NCI-H69 (cell line): Measurements from ENCODE around the gene KCNJ15.
A peak's percentile ranks its signal among the peaks of the same experiment; 100 is the strongest.

Experiments used
- DNase-seq: peaks from one replicate; lab custom pipeline; 2025; lab: John Stamatoyannopoulos, UW

The KCNJ15 gene

GRCh38 chr21:38299671-38300070, 42.9 kb downstream of the KCNJ15 start:
- DNase-seq = no peak

- no peak for DNase-seq
Measured at GRCh38 chr21:38300141-38300578, 43.4 kb downstream of the KCNJ15 start.

DNA sequence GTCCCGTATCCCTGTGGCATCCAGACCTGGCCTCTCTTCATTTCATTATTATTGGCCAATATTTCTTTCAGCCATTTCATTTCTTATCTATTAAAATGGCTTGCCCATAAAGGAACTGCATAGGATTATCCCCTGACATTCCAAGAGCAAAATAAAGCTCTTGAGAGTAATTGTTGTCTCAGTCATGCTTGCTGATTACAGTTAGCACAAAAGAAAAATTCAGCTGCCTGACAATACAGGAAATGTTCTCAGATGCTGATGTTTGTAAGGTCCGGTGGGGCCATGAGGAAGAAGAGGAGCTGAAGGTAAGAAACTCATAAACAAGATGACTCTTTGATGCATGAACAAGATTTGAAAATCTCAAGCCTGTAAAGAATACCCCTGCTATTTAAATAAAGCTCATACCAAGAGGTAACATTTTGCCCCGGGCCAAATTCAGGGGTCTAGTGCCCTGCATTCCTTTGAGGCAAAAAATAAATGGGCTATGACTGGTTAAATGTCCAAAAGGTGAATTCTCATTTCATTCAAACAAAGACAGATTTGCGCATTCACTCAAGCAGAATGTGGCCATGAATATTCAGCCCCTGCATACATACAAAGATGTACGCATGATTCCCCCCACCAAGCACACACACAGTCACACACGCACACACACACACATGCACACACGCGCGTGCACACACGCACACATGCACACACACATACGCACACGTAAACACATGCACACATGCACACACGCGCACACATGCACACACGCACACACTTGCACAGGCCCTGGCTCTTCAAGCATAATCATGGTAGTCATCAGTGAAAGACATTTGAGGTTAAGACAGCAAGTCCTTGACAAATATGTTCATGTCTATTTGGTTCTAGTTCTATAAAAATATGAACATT, 44.8 kb downstream of the KCNJ15 start:
- DNase-seq = no peak

DNA sequence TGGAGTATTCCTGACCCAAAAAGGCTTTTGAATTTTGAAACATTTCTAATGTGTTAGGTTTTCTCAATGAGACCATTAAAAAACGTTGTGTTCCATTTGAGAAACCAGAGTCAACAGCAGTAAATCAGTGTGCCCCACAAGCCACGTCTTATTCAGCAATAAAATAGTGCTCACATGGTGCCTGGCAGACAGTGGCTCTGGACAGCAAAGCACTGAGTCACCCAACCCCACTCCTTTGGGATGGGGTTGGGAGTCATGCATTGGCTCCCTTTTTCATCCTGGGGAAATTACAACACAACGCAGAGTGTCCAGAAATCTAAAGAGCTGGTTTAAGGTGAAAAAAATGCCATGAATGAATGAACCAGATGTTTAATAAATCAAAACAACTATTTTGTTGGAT, 46.5 kb downstream of the KCNJ15 start:
- DNase-seq = no peak

DNA sequence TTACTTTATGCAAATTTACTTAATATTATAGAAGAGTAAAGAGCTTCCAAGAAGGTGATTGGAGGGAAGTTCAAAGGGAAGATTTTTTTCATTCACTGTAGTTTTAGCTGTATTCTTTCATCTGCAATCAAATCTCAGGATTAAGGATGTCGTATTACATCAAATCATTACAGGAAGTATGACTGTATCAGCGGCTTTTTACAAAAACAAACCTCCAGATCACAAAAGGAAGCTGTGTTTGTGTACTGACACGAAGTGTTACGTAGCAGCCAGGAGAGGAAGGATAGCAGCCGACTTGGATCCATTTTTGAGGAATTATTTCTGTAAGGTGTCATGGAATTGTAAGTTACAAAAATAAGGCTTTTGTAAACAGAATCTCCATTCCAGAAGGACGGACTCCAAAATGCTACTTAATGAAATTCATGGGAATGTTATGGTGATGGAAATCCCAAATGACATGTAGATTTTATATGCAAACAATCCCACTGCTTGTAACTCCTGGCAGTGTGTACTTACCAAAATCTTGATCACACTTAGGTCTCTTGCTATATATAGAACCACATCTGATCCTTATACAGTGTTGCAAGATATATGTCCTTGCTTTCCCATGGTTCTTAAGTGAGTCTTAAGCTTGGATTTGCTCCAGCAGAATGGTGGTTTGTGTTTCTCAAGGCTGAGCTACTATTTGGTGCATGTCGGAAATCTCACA, 49.8 kb downstream of the KCNJ15 start:
- no peak for DNase-seq

DNA sequence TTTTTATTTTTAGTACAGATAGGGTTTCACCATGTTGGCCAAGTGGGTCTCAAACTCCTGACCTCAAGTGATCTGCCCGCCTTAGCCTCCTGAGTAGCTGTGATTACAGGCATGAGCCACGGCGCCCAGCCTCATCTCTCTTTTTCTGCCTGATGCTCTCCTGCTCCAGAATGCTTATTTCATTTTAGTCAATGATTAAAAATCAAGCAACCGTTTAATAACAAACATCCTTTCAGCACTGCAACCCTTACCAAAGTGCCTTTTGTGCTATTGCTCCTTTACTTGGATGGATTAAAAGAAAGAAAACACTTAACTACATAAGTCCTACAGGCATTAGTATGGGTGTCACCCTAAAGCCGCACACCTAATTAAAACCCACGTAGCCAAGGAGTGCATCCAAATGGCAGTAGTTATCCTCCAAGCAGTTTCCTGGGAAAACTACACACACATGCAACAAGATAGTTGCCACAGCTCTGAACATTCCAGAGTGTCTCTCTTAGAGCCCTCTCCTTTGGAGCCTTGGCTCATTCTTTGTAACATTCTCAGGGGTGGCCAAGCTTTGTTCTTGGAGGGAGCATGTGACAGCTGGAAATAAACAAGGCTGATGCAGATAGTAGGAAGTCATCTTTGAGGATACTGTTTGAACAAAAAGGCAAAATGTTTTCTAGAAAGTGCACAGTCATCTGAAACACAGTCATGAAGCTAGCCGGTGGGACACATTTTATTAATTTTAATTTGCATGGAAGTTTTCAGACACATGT, 51.2 kb downstream of the KCNJ15 start:
- no peak for DNase-seq

- no peak for DNase-seq
Measured at GRCh38 chr21:38308532-38309119, 51.8 kb downstream of the KCNJ15 start.

GRCh38 chr21:38310646-38311485, 54.1 kb downstream of the KCNJ15 start:
- DNase-seq = peak; percentile 86

GRCh38 chr21:38311765-38312164, 55.0 kb downstream of the KCNJ15 start:
- DNase-seq = no peak

DNA sequence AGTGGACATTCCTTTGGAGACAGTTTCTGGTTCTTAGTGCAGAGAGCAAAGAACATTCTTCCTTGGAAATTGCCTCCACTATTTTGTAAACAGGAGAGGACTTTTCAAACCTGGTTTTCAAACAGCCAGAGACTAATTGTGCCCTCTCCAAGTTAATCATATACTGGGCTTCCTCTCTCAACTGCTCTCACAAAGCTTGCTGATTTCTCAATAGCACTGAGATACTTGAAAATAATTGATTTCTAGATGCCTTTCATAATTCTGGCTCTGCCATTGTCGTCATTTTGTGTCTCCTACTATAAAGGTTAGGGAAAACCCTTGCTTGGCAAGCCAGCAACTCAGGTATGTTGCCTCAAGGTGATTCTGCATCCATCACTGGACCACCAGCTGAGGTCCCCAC, 56.0 kb downstream of the KCNJ15 start:
- DNase-seq = no peak

DNA sequence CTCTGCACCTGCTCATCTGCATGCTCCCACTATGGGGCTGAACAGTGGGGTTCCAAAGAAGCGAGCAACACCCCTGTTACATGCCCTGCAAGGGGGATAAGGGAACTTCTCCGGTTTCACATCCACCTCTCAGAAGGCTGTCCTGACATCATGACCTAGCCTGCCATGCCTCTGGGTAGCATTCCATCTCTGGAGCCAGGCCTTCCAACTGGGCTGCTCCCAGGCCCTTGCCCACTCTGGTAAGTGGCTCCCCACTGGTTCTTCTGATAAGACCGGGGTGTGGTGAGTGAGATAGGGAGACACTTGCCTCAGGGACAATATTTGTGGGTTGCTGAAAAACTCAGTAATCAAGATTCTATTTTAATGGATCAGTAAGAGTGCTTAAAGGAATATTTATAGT, 57.8 kb downstream of the KCNJ15 start:
- DNase-seq = no peak

- peak; percentile 20 for DNase-seq
Measured at GRCh38 chr21:38315122-38315521, 58.3 kb downstream of the KCNJ15 start.

GRCh38 chr21:38319781-38320180, 63.0 kb downstream of the KCNJ15 start:
- DNase-seq = no peak

DNA sequence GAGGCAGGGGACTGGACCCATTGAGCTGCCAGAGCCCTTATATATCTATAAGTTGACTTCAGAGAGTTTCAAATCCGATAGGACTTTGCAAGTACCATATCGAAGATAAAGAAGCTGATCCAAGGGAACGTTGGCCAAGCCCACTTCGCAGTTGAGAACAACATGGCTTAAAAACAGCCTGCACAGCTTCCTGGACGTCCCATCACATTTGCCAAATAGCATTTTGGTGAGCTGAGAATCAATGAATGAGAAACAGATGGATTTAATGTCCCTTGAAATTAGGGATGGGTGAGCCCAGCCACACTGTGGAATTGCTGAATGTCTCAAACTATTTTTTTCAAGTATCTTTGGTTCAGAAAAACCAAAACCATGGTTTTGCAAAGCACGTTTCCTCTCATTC, 64.8 kb downstream of the KCNJ15 start:
- DNase-seq = no peak

- no peak for DNase-seq
Measured at GRCh38 chr21:38322311-38322950, 65.6 kb downstream of the KCNJ15 start.

DNA sequence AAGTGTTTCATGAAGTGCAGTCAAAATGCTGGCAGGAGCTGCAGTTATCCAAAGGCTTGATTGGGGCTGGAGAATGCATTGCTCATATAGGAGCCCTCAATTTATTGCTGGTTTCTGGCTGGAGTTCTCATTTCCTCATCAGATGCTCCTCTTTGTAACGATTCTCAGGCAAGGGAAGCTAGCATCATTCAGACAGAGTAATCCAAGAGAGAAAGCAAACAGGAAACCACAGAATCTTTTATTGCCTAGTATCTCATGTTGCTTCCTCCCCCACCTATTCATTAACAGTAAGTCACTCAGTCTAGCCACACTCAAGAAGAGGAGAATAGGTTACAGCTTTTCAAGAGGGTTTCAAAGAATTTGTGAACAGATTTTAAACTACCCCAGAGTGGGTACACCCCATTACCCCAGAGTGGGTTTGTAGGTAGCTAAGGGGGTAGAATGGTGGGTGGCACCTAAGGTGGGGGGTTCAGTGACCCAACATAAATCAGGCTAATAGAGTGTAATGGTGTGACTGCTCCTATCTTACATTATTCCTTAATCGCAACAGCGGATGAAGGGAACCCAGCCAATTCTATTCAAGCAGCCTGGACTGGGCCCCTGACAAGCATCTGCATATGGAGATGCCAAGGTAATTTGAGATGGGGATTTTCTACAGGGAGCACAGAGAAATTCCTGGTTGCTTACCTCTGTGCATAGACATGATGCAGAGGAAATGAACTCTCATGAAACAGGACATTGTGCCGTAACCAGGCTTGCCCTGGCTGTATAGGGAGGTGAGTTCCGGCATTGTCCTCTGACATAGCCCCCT, 67.1 kb downstream of the KCNJ15 start:
- peak; percentile 51 for DNase-seq

- DNase-seq = no peak
Measured at GRCh38 chr21:38325216-38325615, 68.4 kb downstream of the KCNJ15 start.

DNA sequence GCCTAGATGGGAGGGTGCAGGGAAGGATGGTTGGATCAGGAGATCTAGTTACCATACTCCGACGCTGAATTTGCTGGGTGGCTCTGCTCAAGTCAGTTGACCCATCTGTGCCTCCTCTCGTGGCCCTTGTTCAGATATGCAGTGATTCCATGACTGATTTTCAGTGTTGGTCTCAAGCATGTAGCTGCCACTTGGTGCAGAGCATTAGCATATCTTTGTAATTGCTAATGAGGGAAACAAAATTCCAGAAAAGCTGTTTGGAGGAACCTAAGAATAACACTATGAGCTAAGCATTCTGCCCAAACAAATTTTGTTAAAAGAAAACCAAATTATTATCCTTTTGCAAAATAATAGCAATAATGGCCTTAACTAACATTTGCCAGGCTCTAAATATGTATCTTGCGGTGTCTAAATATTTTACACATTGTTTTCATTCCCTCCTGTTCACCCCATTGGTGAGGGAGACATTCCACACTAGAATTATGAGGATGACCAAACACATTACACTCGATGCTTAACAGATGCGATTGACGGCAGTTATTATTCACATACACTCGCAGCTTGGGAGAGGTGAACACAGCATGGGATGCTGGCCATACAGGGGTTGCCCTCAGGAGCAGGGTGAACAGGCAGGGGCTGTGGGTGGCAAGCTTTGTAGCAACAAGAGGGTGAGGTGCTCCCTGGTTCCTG, 69.1 kb downstream of the KCNJ15 start:
- DNase-seq = no peak

- no peak for DNase-seq
Measured at GRCh38 chr21:38326429-38326828, 69.6 kb downstream of the KCNJ15 start.
